Smooth muscle cell (in vitro differentiated cells): Measurements from ENCODE around the gene SDS. TPM values are rescaled to one million over a fixed set of nuclear protein-coding genes. Genes with fewer than 3 reads are reported as not detected.

Experiments used
- DNase-seq: peaks from one replicate; lab custom pipeline; 2025; ENCODE audit not compliant: unreplicated experiment; lab: John Stamatoyannopoulos, UW
- H2AFZ ChIP-seq: fragments of 200-600 bp; sonication (generic); 2 replicates; pipeline ENCODE4 v1.6.0; 2016; ENCODE audit warnings: antibody characterized with exemption, low read depth, mild to moderate bottlenecking
- H3F3A ChIP-seq: fragments of 200-600 bp; sonication (generic); 2 replicates; pipeline ENCODE4 v1.6.0; 2017; ENCODE audit warnings: antibody characterized with exemption, low read depth
- H3K27ac ChIP-seq: fragments of 200-600 bp; sonication (generic); 2 replicates; pipeline ENCODE4 v1.5.1; 2016; ENCODE audit warnings: low read depth, mild to moderate bottlenecking
- H3K27me3 ChIP-seq: fragments of 200-600 bp; sonication (generic); 2 replicates; pipeline ENCODE4 v1.6.1; 2016; ENCODE audit warnings: low read depth, mild to moderate bottlenecking
- H3K36me3 ChIP-seq: fragments of 200-600 bp; sonication (generic); 2 replicates; pipeline ENCODE4 v1.5.1; 2016; ENCODE audit warnings: low read depth
- H3K4me1 ChIP-seq: fragments of 200-600 bp; sonication (generic); 2 replicates; pipeline ENCODE4 v1.5.1; 2016; ENCODE audit warnings: low read depth
- H3K4me2 ChIP-seq: fragments of 200-600 bp; sonication (generic); 2 replicates; pipeline ENCODE4 v1.6.0; 2016; ENCODE audit warnings: mild to moderate bottlenecking
- H3K4me3 ChIP-seq: fragments of 200-600 bp; sonication (generic); 2 replicates; pipeline ENCODE4 v1.5.1; 2016; ENCODE audit warnings: mild to moderate bottlenecking
- H3K79me2 ChIP-seq: fragments of 200-600 bp; sonication (generic); 2 replicates; pipeline ENCODE4 v1.6.0; 2016; ENCODE audit warnings: low read depth, mild to moderate bottlenecking
- H3K9ac ChIP-seq: fragments of 200-600 bp; sonication (generic); 2 replicates; pipeline ENCODE4 v1.6.0; 2016; ENCODE audit warnings: low read depth
- H3K9me3 ChIP-seq: fragments of 200-600 bp; sonication (generic); replicated peaks from 2 replicates; pipeline ENCODE4 v1.5.1; 2016; ENCODE audit warnings: low read depth
- H4K20me1 ChIP-seq: fragments of 200-600 bp; sonication (generic); 2 replicates; pipeline ENCODE4 v1.6.0; 2016; ENCODE audit warnings: low read depth
- CTCF ChIP-seq: fragments of 200-600 bp; sonication (generic); IDR thresholded peaks from 2 replicates; pipeline ENCODE4 v1.5.1; 2017; ENCODE audit warnings: borderline replicate concordance, mild to moderate bottlenecking, antibody characterized with exemption; ENCODE audit not compliant: insufficient read depth, poor library complexity, severe bottlenecking
- WGBS: methylation state at CpG from one replicate; pipeline ENCODE4 v1.1.7; 2016; ENCODE audit warnings: low lambda C conversion rate; 5-methylcytosine and 5-hydroxymethylcytosine counted together
- polyA plus RNA-seq: library from polyadenylated mRNA; unstranded; fragments of >200 nt; fragmentation: Nextera tagmentation; extraction: Ambion mirVana; gene quantifications from 2 replicates; pipeline ENCODE4 v1.2.1, GENCODE V29; 2016
- total RNA-seq: library from RNA; depleted of rRNA; stranded (reverse); fragments of >200 nt; gene quantifications from 2 replicates; pipeline ENCODE4 v1.2.3, GENCODE V29; 2014

Gene SDS
- total and polyA plus RNA-seq, 2 experiments from 2014 or later, result not detected

GRCh38 chr12:113374823-113375428, 28.8 kb downstream of the SDS start:
- no peak for TF ChIP-seq CTCF
- WGBS, result 96% methylated on average over 4 of the region's 4 CpGs
- no peaks in the 10 kb centered on the region for H3K27me3 ChIP-seq

DNA sequence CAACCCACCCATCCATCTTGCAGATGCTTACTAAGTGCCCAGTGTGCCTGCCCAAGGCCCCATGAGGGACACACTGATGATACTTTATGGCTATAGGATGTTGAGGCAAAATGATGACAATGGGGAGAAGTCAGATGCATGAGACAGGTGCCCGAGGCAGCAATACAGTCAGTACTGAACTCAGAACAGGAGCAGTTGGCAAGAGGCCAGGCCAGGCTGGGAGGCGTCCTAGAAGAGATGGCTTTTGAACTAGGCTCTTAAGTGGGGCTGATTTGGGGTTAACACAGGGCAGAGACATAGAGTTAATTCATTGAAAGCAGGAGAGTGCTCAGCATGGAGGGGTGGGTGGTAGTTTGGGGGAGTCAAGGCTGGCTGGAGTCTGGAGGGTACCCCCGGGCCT, 29.7 kb downstream of the SDS start:
- 94% methylated on average over 3 of the region's 3 CpGs for WGBS
- H3K79me2 ChIP-seq, result no peaks in the 10 kb centered on the region
- no peak for TF ChIP-seq CTCF
- no peak overlapping the region for H2AFZ ChIP-seq
- H3K9me3 ChIP-seq, result no peaks in the 10 kb centered on the region
- H3K4me3 ChIP-seq, result no peak overlapping the region
- peaks cover 2% of the 10 kb centered on the region for H4K20me1 ChIP-seq
- no peak overlapping the region for H3K4me2 ChIP-seq
- H3K4me1 ChIP-seq, result no peaks in the 10 kb centered on the region
- no peaks in the 10 kb centered on the region for H3F3A ChIP-seq
- H3K27ac ChIP-seq, result no peak overlapping the region
- H3K27me3 ChIP-seq, result no peaks in the 10 kb centered on the region
- H3K9ac ChIP-seq, result no peak overlapping the region
- H3K36me3 ChIP-seq, result no peaks in the 10 kb centered on the region
- DNase-seq, result no peak

More at GRCh38 chr12:113374823-113375428, 28.8 kb downstream of the SDS start:
- Histone ChIP-seq H3K4me1 (no peaks in the 10 kb centered on the region), H3K36me3 (no peaks in the 10 kb centered on the region), H3K4me2 (no peak overlapping the region), H2AFZ (no peak overlapping the region), H4K20me1 (no peaks in the 10 kb centered on the region), H3K9me3 (no peaks in the 10 kb centered on the region), H3K79me2 (no peaks in the 10 kb centered on the region), H3K27ac (no peak overlapping the region), H3K4me3 (no peak overlapping the region), H3K9ac (no peak overlapping the region), H3F3A (no peaks in the 10 kb centered on the region)
- DNase-seq, result no peak

DNA sequence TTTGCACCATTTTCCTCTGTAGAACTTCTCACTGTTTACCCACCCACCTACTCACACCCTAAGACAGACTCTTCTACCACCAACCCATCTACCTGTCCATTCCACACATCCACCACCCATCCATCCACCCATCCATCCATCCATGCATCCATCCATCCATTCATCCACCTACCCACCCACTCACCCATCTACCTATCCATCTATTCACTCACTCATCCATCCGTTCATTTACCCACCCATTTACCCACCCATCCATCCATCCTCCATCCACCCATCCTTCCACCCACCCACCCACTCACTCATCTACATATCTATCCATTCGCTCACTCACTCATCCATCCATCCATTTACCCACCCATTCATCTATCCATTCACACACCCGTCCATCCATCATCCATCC, 30.2 kb downstream of the SDS start:
- Histone ChIP-seq H4K20me1 (peaks cover 7% of the 10 kb centered on the region), H3F3A (no peaks in the 10 kb centered on the region), H3K36me3 (no peaks in the 10 kb centered on the region), H3K4me3 (no peak overlapping the region), H3K27me3 (no peaks in the 10 kb centered on the region), H3K4me2 (no peak overlapping the region), H3K4me1 (no peaks in the 10 kb centered on the region), H3K9ac (no peak overlapping the region), H3K27ac (no peak overlapping the region), H3K79me2 (no peaks in the 10 kb centered on the region), H3K9me3 (no peaks in the 10 kb centered on the region), H2AFZ (no peak overlapping the region)
- DNase-seq, result no peak
- TF ChIP-seq CTCF, result no peak
- 89% methylated on average over 3 of the region's 3 CpGs for WGBS

- Histone ChIP-seq H4K20me1 (peaks cover 8% of the 10 kb centered on the region), H3K27ac (no peak overlapping the region), H2AFZ (no peak overlapping the region), H3K4me1 (no peaks in the 10 kb centered on the region), H3K79me2 (no peaks in the 10 kb centered on the region), H3K4me3 (no peak overlapping the region), H3K36me3 (no peaks in the 10 kb centered on the region), H3K9me3 (no peaks in the 10 kb centered on the region), H3K27me3 (no peaks in the 10 kb centered on the region), H3F3A (no peaks in the 10 kb centered on the region), H3K9ac (no peak overlapping the region), H3K4me2 (no peak overlapping the region)
- 89% methylated on average over 9 of the region's 9 CpGs for WGBS
- TF ChIP-seq CTCF, result no peak
- no peak for DNase-seq
These were observed 31.3 kb downstream of the SDS start for GRCh38 chr12:113372371-113372770.
